T1000 (cell line): ENCODE data around the gene OSBPL7.

Source experiments
- DNase-seq: peaks from one replicate; lab custom pipeline; 2025; ENCODE audit warnings: mixed read lengths; lab: John Stamatoyannopoulos, UW

OSBPL7 gene

GRCh38 chr17:47847341-47848197 lies 26.0 kb upstream of the OSBPL7 start:
- DNase-seq: no peak

GRCh38 chr17:47846716-47847340 lies 25.2 kb upstream of the OSBPL7 start:
- DNase-seq: no peak

GRCh38 chr17:47845716-47846075 lies 24.1 kb upstream of the OSBPL7 start:
- no peak for DNase-seq

- no peak for DNase-seq
Measured at GRCh38 chr17:47844814-47845715, 23.5 kb upstream of the OSBPL7 start.

- no peak for DNase-seq
Measured at GRCh38 chr17:47844227-47844626, 22.6 kb upstream of the OSBPL7 start.

- DNase-seq: no peak
Measured at GRCh38 chr17:47843391-47843730, 21.8 kb upstream of the OSBPL7 start.

- DNase-seq: no peak
Measured at GRCh38 chr17:47841488-47842291, 20.1 kb upstream of the OSBPL7 start.

GRCh38 chr17:47840742-47841487 lies 19.3 kb upstream of the OSBPL7 start, which contains the start of gene SCRN2:
SCRN2 (minus strand) TSS chr17:47841273; CDS start chr17:47840843, 430 bp downstream.
- DNase-seq: peak; percentile 85

GRCh38 chr17:47840001-47840741 lies 18.6 kb upstream of the OSBPL7 start:
- no peak for DNase-seq

GRCh38 chr17:47839071-47839470 lies 17.5 kb upstream of the OSBPL7 start:
- no peak for DNase-seq

GRCh38 chr17:47838636-47839035 lies 17.0 kb upstream of the OSBPL7 start:
- no peak for DNase-seq

GRCh38 chr17:47837401-47838039 lies 15.9 kb upstream of the OSBPL7 start:
- peak; percentile 65 for DNase-seq

GRCh38 chr17:47836601-47837000 lies 15.0 kb upstream of the OSBPL7 start:
- DNase-seq: no peak

GRCh38 chr17:47834756-47835155 lies 13.2 kb upstream of the OSBPL7 start:
- no peak for DNase-seq

GRCh38 chr17:47831934-47832327 lies 10.3 kb upstream of the OSBPL7 start:
- DNase-seq: no peak

GRCh38 chr17:47831003-47831933 lies 9.7 kb upstream of the OSBPL7 start, which contains the start of the genes LRRC46 and MRPL10:
LRRC46 (plus strand) TSS chr17:47831670; CDS start chr17:47831990, 320 bp downstream.
MRPL10 (minus strand) TSS chr17:47831541; CDS start chr17:47831511, 30 bp downstream.
- peak; percentile 90 for DNase-seq

GRCh38 chr17:47830396-47831002 lies 8.9 kb upstream of the OSBPL7 start:
- no peak for DNase-seq

GRCh38 chr17:47829870-47830269 lies 8.3 kb upstream of the OSBPL7 start:
- DNase-seq: no peak
